Measurements from ENCODE around the gene VENTX. TPM values are rescaled to one million over a fixed set of nuclear protein-coding genes. Genes with fewer than 3 reads are reported as not detected.

VENTX gene
- polyA plus RNA-seq, 1 experiment, result not detected

- no peak for TF ChIP-seq CTCF (IDR thresholded peaks at IDR 0.05; ENCODE audit: insufficient read depth, low read depth, low read length)
- peaks cover 11% of the 10 kb centered on the region for H3K27me3 ChIP-seq (ENCODE audit: control insufficient read depth, insufficient read depth, low read length)
- DNase-seq (ENCODE audit: low read depth), result no peak
- ChIA-PET POLR2A (no interaction called here), CTCF (no interaction called here)
- no peak overlapping the region for H3K4me3 ChIP-seq (ENCODE audit: low read depth, low read length)
- no peaks in the 10 kb centered on the region for H3K36me3 ChIP-seq (ENCODE audit: control insufficient read depth, insufficient read depth, low read length)
These were observed 8.6 kb downstream of the VENTX start for GRCh38 chr10:133246236-133246626.

- CTCF ChIA-PET, result interaction anchor here (0.6 to 1.1 kb wide), 2 partner anchors 9 to 11 kb away, joined by 3 read pairs; no protein-coding TSS in a partner anchor
- peaks cover 9% of the 10 kb centered on the region for H3K27me3 ChIP-seq (ENCODE audit: control insufficient read depth, insufficient read depth, low read length)
- no peaks in the 10 kb centered on the region for H3K36me3 ChIP-seq (ENCODE audit: control insufficient read depth, insufficient read depth, low read length)
- H3K4me3 ChIP-seq (ENCODE audit: low read depth, low read length), result no peak overlapping the region
- TF ChIP-seq CTCF (IDR thresholded peaks at IDR 0.05; ENCODE audit: insufficient read depth, low read depth, low read length), result no peak
- DNase-seq (ENCODE audit: low read depth), result no peak
- POLR2A ChIA-PET, result no interaction called here
These were observed 10.2 kb downstream of the VENTX start for GRCh38 chr10:133247681-133248333.

- POLR2A ChIA-PET, result no interaction called here
- H3K4me3 ChIP-seq (ENCODE audit: low read depth, low read length), result no peak overlapping the region
- no peak for TF ChIP-seq CTCF (IDR thresholded peaks at IDR 0.05; ENCODE audit: insufficient read depth, low read depth, low read length)
- H3K27me3 ChIP-seq (ENCODE audit: control insufficient read depth, insufficient read depth, low read length), result peaks cover 9% of the 10 kb centered on the region
- H3K36me3 ChIP-seq (ENCODE audit: control insufficient read depth, insufficient read depth, low read length), result no peaks in the 10 kb centered on the region
- no peak for DNase-seq (ENCODE audit: low read depth)
- CTCF ChIA-PET, result interaction anchor here (0.6 kb wide), 1 partner anchor 9 kb away, joined by 3 read pairs; no protein-coding TSS in a partner anchor
These were observed 10.7 kb downstream of the VENTX start for GRCh38 chr10:133248334-133248715.

- ChIA-PET POLR2A (no interaction called here), CTCF (no interaction called here)
- Histone ChIP-seq H3K27me3 (ENCODE audit: control insufficient read depth, insufficient read depth, low read length) (peaks cover 9% of the 10 kb centered on the region), H3K36me3 (ENCODE audit: control insufficient read depth, insufficient read depth, low read length) (no peaks in the 10 kb centered on the region), H3K4me3 (ENCODE audit: low read depth, low read length) (no peak overlapping the region)
- DNase-seq (ENCODE audit: low read depth), result no peak
- no peak for TF ChIP-seq CTCF (IDR thresholded peaks at IDR 0.05; ENCODE audit: insufficient read depth, low read depth, low read length)
These were observed 11.6 kb downstream of the VENTX start for GRCh38 chr10:133249094-133249780.

- Histone ChIP-seq H3K4me3 (ENCODE audit: low read depth, low read length) (no peak overlapping the region), H3K27me3 (ENCODE audit: control insufficient read depth, insufficient read depth, low read length) (peaks cover 9% of the 10 kb centered on the region), H3K36me3 (ENCODE audit: control insufficient read depth, insufficient read depth, low read length) (no peaks in the 10 kb centered on the region)
- no peak for TF ChIP-seq CTCF (IDR thresholded peaks at IDR 0.05; ENCODE audit: insufficient read depth, low read depth, low read length)
- no peak for DNase-seq (ENCODE audit: low read depth)
- ChIA-PET POLR2A (no interaction called here), CTCF (no interaction called here)
These were observed 12.5 kb downstream of the VENTX start for GRCh38 chr10:133249975-133250754.
